HT-29 (cell line): ENCODE data around the gene CENPI. TPM values are rescaled to one million over a fixed set of nuclear protein-coding genes. Genes with fewer than 3 reads are reported as not detected.
"Not testable (repeated sequence)": the region's sequence is repeated elsewhere in the genome, so short reads cannot be mapped to it uniquely, and the experiment has no call there.

Experiments
- DNase-seq: peaks from one replicate; pipeline ENCODE4 v3.0.0-alpha.2; 2015; ENCODE audit warnings: low spot score
- total RNA-seq: library from RNA; depleted of rRNA; stranded (reverse); fragments of >200 nt; shearing (Covaris generic); gene quantifications from 2 replicates; pipeline ENCODE4 v1.2.3, GENCODE V29; 2014; rRNA removed

CENPI gene
- total RNA-seq = 11.5 and 13.2 TPM in 2 replicates

- DNase-seq = peak; percentile 92
Observed at GRCh38 chrX:101097546-101098453, at the start of gene CENPI. TSS of gene CENPI (plus strand) at chrX:101098204. CDS start at chrX:101101071, 2,867 bp downstream.

- DNase-seq = no peak
Observed at GRCh38 chrX:101051153-101051548, 46.9 kb upstream of the CENPI start.

- peak; percentile 81 for DNase-seq
Observed at GRCh38 chrX:101051549-101052302, 46.3 kb upstream of the CENPI start, which contains the start of gene TRMT2B. TSS of gene TRMT2B (minus strand) at chrX:101052111. CDS start at chrX:101042289, 9,822 bp downstream.

GRCh38 chrX:101056551-101056950 lies 41.5 kb upstream of the CENPI start:
- not testable (repeated sequence) for DNase-seq

DNA sequence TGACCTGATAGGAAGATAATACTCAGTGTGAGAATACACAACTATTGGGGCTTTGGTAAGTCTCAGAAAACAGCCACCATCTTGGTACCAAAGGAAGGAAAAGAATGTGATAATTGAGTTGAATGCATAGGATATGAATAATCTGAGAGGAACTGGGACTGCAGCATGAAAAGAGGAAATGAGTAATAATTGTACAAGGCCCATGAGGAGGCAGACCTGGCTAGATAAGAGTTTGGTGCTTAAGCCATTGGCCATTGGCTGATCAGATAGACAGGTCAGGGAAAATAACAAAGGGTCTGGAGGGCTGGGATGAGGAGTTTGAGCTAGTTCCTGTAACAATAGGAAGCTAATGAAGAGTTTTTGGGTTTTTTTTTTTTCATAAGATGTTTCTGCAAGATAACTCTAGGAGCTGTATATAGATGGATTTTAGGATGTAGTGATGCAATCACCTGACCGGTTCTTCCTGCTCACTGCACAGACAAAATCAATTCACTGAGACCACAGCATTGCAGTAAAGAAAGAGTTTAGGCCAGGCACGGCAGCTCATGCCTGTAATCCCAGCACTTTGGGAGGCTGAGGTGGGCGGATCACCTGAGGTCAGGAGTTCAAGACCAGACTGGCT lies 40.8 kb upstream of the CENPI start:
- no peak for DNase-seq

- no peak for DNase-seq
Observed at GRCh38 chrX:101062176-101062575, 35.8 kb upstream of the CENPI start.

GRCh38 chrX:101071582-101071981 lies 26.4 kb upstream of the CENPI start:
- DNase-seq = no peak

GRCh38 chrX:101078716-101079598 lies 19.0 kb upstream of the CENPI start, which contains the start of gene TMEM35A:
TSS of gene TMEM35A (plus strand) at chrX:101078879. CDS start at chrX:101079003, 124 bp downstream.
- no peak for DNase-seq

DNA sequence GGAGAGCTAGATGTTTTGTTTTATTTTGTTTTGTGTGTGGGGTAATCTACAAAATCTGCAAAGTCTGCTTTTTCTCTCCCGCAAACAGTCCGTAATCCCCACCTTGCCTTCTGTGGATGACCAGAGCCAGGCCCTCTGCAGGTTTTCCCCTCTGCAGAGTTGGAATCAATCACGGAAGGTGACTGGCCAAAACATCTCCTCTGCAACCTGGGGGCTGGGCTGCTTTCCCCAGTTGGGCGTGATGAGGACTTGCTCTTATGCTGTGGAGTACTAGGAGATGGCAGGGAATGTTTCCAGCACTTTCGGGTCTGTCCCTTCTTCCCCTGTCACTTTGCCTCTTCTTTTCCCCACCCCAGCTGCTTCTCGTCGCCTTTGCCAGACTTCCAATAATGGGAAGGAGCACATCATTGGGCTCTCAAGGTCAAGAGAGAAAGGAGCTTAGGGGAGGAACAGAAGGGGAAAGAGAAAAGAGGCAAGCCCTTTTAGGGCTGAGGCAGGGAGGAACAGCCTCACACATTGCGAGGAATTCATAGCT lies 18.2 kb upstream of the CENPI start:
- DNase-seq = no peak

GRCh38 chrX:101080326-101081124 lies 17.5 kb upstream of the CENPI start:
- DNase-seq = no peak

DNA sequence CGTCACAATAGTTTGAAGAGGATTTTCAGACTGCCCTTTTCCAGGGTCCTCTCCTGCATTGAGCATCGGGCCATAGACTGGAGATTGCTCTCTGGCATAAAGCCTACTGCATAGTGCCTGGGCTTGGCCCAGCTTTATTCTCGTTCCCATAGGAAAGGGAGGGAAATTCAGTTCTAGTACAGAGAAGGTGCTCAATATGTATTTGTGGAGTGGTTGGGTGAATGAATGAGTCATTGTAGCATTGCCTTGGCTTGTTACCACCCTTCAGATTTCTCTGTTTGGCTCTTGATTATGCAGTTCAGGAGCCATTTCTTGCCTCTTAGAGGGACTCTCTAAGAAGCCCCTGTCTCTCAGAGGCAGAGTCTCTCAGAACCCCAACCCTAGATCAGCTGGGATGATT lies 16.8 kb upstream of the CENPI start:
- no peak for DNase-seq

GRCh38 chrX:101091817-101092216 lies 6.2 kb upstream of the CENPI start:
- DNase-seq = no peak

DNA sequence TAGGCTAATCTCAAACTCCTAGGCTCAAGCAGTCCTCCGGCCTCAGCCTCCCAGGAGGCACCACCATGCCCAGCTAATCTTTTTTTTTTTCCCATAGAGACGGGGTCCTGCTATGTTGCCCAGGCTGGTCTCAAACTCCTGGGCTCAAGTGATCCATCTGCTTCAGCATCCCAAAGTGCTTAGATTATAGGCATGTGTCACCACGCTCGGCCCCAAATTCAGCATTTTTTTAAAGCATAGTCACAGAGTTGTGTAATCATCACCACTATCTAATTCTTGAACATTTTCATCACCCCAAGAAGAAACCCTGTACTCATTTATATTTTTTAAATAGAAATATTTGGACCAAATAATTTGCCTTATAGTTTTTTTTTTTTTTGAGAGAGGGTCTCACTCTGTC lies 10.3 kb downstream of the CENPI start:
- no peak for DNase-seq

DNA sequence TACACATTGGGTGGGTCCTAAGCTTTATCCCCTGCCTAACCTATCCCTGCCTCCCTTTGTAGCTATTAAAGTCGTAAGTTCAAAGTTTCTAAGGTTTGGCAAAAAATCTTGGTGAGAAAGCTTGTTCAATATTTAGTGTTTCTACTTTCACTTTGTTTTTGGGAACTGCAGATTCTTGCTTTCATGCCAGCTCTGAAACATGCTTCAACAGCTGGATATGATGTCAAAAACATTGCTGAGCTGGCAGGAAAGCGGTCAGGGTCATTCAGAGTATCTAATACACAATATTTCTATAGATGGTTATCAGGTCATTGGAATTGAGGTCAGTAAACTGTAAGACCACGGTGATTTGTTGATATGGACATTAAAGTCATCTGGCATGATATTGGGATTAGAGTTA lies 19.7 kb downstream of the CENPI start:
- DNase-seq = no peak

GRCh38 chrX:101136235-101136634 lies 38.2 kb downstream of the CENPI start:
- DNase-seq = no peak
